RWPE2 (cell line): ENCODE measurements around the gene ADGRG2.

Experiments used
- ATAC-seq: fragments of 200-7000 bp; cut with Tn5 transposase; 3 replicates; pipeline ENCODE4 v1.9.1; 2021; ENCODE audit warnings: low read depth
- DNase-seq: peaks from one replicate; pipeline ENCODE4 v3.0.0-alpha.2; 2020; ENCODE audit warnings: low spot score
- H3K27ac ChIP-seq: fragments of 450-650 bp; 2 replicates; pipeline ENCODE4 v1.5.1; 2017; ENCODE audit warnings: mild to moderate bottlenecking; ENCODE audit not compliant: poor library complexity, severe bottlenecking
- H3K27me3 ChIP-seq: fragments of 250-450 bp; sonication (Bioruptor Pico); 2 replicates; pipeline ENCODE4 v1.5.1; 2021; ENCODE audit warnings: mild to moderate bottlenecking, moderate library complexity; ENCODE audit not compliant: insufficient read depth, poor library complexity, severe bottlenecking
- H3K36me3 ChIP-seq: fragments of 250-450 bp; sonication (Bioruptor Pico); 2 replicates; pipeline ENCODE4 v1.5.1; 2020; ENCODE audit warnings: low read depth, mild to moderate bottlenecking, moderate library complexity
- H3K4me1 ChIP-seq: fragments of 250-450 bp; sonication (Bioruptor Pico); 2 replicates; pipeline ENCODE4 v1.5.1; 2021; ENCODE audit warnings: mild to moderate bottlenecking, moderate library complexity; ENCODE audit not compliant: insufficient read depth, poor library complexity, severe bottlenecking
- H3K4me3 ChIP-seq: fragments of 250-450 bp; sonication (Bioruptor Pico); 2 replicates; pipeline ENCODE4 v1.5.1; 2021; ENCODE audit warnings: mild to moderate bottlenecking, moderate library complexity; ENCODE audit not compliant: severe bottlenecking
- H3K9me3 ChIP-seq: fragments of 250-450 bp; sonication (Bioruptor Pico); 2 replicates; pipeline ENCODE4 v1.5.1; 2021; ENCODE audit warnings: mild to moderate bottlenecking, moderate library complexity; ENCODE audit not compliant: severe bottlenecking
- CTCF ChIP-seq: fragments of 450-650 bp; IDR thresholded peaks from one replicate; pipeline ENCODE4 v1.5.1; 2017; ENCODE audit warnings: mild to moderate bottlenecking, moderate library complexity; ENCODE audit not compliant: poor library complexity, severe bottlenecking

The ADGRG2 gene

GRCh38 chrX:19040373-19040772, 81.9 kb downstream of the ADGRG2 start:
- peak; percentile 66 for TF ChIP-seq CTCF
- no peaks in the 10 kb centered on the region for H3K27me3 ChIP-seq
- H3K27ac ChIP-seq, result no peak overlapping the region
- H3K4me1 ChIP-seq, result no peaks in the 10 kb centered on the region
- DNase-seq (no peak), ATAC-seq (no peak)
- no peaks in the 10 kb centered on the region for H3K9me3 ChIP-seq
- no peak overlapping the region for H3K4me3 ChIP-seq
- no peaks in the 10 kb centered on the region for H3K36me3 ChIP-seq

GRCh38 chrX:19034025-19034424, 88.2 kb downstream of the ADGRG2 start:
- DNase-seq (no peak), ATAC-seq (peak; percentile 41; the same call in 1 of the 3 replicates)
- H3K27ac ChIP-seq, result no peak overlapping the region
- no peaks in the 10 kb centered on the region for H3K4me1 ChIP-seq
- no peaks in the 10 kb centered on the region for H3K9me3 ChIP-seq
- H3K4me3 ChIP-seq, result no peak overlapping the region
- H3K27me3 ChIP-seq, result no peaks in the 10 kb centered on the region
- no peak for TF ChIP-seq CTCF
- no peaks in the 10 kb centered on the region for H3K36me3 ChIP-seq

GRCh38 chrX:19030805-19031204, 91.5 kb downstream of the ADGRG2 start:
- ATAC-seq, result peak; percentile 52
- H3K4me3 ChIP-seq, result no peak overlapping the region
- no peak for DNase-seq
- no peaks in the 10 kb centered on the region for H3K36me3 ChIP-seq
- no peaks in the 10 kb centered on the region for H3K4me1 ChIP-seq
- H3K9me3 ChIP-seq, result no peaks in the 10 kb centered on the region
- H3K27me3 ChIP-seq, result no peaks in the 10 kb centered on the region
- no peak overlapping the region for H3K27ac ChIP-seq
- no peak for TF ChIP-seq CTCF

- DNase-seq, result no peak
- ATAC-seq, result no peak
- no peaks in the 10 kb centered on the region for H3K36me3 ChIP-seq
- no peak overlapping the region for H3K4me3 ChIP-seq
- no peak for TF ChIP-seq CTCF
- H3K4me1 ChIP-seq, result no peaks in the 10 kb centered on the region
- no peaks in the 10 kb centered on the region for H3K27me3 ChIP-seq
- no peak overlapping the region for H3K27ac ChIP-seq
- H3K9me3 ChIP-seq, result no peaks in the 10 kb centered on the region
These were observed 93.7 kb downstream of the ADGRG2 start for GRCh38 chrX:19028560-19028959.

GRCh38 chrX:19024366-19024765, 97.9 kb downstream of the ADGRG2 start:
- Histone ChIP-seq H3K36me3 (no peaks in the 10 kb centered on the region), H3K9me3 (no peaks in the 10 kb centered on the region), H3K27ac (no peak overlapping the region), H3K4me3 (no peak overlapping the region), H3K4me1 (peaks cover 4% of the 10 kb centered on the region), H3K27me3 (no peaks in the 10 kb centered on the region)
- no peak for DNase-seq
- TF ChIP-seq CTCF, result no peak
- no peak for ATAC-seq
